A549 (cell line): ENCODE measurements around the gene ATAD3A. TPM values are rescaled to one million over a fixed set of nuclear protein-coding genes. Genes with fewer than 3 reads are reported as not detected.
"Not testable (repeated sequence)": the region's sequence is repeated elsewhere in the genome, so short reads cannot be mapped to it uniquely, and the experiment has no call there.

Experiments used
- ATAC-seq, 2 experiments: fragments of 200-7000 bp in 1 of 2; fragments of >200 bp in 1 of 2; cut with Nextera tagmentation in 1 of 2; cut with Tn5 transposase in 1 of 2; 3 replicates each; pipeline versions ENCODE4 v1.8.0 to v1.9.1; 2018 to 2020; ENCODE audit warnings: mild to moderate bottlenecking in 1 of 2, moderate library complexity in 1 of 2
- CTCF ChIA-PET: fragments of 300-600 bp; sonication (Branson Sonifier 250); formaldehyde crosslinking; extraction: SDS; loops from one replicate; lab custom pipeline; 2021; ENCODE audit warnings: antibody characterized with exemption, inconsistent platforms; lab: Yijun Ruan, JAX
- POLR2A ChIA-PET: fragments of 350-600 bp; formaldehyde crosslinking; extraction: SDS; loops from one replicate; lab custom pipeline; 2021; ENCODE audit warnings: antibody characterized with exemption, inconsistent platforms; lab: Yijun Ruan, JAX
- DNase-seq, 2 experiments: peaks; one replicate each; pipeline versions ENCODE4 v3.0.0 to v3.0.0-alpha.2; 2011 to 2016; ENCODE audit warnings: low read depth in 1 of 2, low spot score in 1 of 2
- FAIRE-seq: peaks from 2 replicates; lab custom pipeline; 2011; peaks lifted over from hg19 to GRCh38; lab: Jason Lieb, UNC
- H3K27ac ChIP-seq, 2 experiments: fragments of >200 bp; sonication (Bioruptor Twin); formaldehyde crosslinking; 3 replicates each; pipeline ENCODE4 v1.5.1; 2016 to 2017
- H3K4me1 ChIP-seq: fragments of >200 bp; sonication (Bioruptor Twin); formaldehyde crosslinking; 3 replicates; pipeline ENCODE4 v1.6.1; 2016
- H3K4me2 ChIP-seq: fragments of >200 bp; sonication (Bioruptor Twin); formaldehyde crosslinking; 3 replicates; pipeline ENCODE4 v1.6.1; 2016
- H3K4me3 ChIP-seq: fragments of >200 bp; sonication (Bioruptor Twin); formaldehyde crosslinking; 3 replicates; pipeline ENCODE4 v1.5.1; 2016
- H3K9me3 ChIP-seq: fragments of >200 bp; sonication (Bioruptor Twin); formaldehyde crosslinking; 3 replicates; pipeline ENCODE4 v1.6.1; 2016
- CTCF ChIP-seq: fragments of >200 bp; sonication (Bioruptor Twin); formaldehyde crosslinking; IDR thresholded peaks from 3 replicates; pipeline ENCODE4 v1.5.1; 2016
- MAX ChIP-seq: IDR thresholded peaks from 2 replicates; pipeline ENCODE4 v1.6.1; 2012
- NPAS2 ChIP-seq: fragments of 250-450 bp; sonication (Bioruptor Pico); IDR thresholded peaks from 2 replicates; pipeline ENCODE4 v1.8.0; 2022; ENCODE audit warnings: mild to moderate bottlenecking, moderate library complexity, borderline replicate concordance
- RAD21 ChIP-seq, 2 experiments: fragments of >200 bp in 1 of 2; sonication (Bioruptor Twin) in 1 of 2; formaldehyde crosslinking in 1 of 2; IDR thresholded peaks in 1 of 2; conservative IDR thresholded peaks in 1 of 2; 2 replicates in 1 of 2; 3 replicates in 1 of 2; pipeline ENCODE4 v1.6.1; 2012 to 2018; ENCODE audit warnings: inconsistent platforms in 1 of 2
- USF2 ChIP-seq: fragments of 450-650 bp; IDR thresholded peaks from 2 replicates; pipeline ENCODE4 v1.6.1; 2014; ENCODE audit warnings: antibody characterized with exemption
- ZFP36 ChIP-seq: fragments of 450-650 bp; IDR thresholded peaks from 2 replicates; pipeline ENCODE4 v1.6.1; 2014; ENCODE audit warnings: borderline replicate concordance; ENCODE audit not compliant: partially characterized antibody
- ZSCAN20 ChIP-seq: fragments of 250-450 bp; sonication (Bioruptor Pico); IDR thresholded peaks from 2 replicates; pipeline ENCODE4 v1.8.0; 2022; ENCODE audit warnings: mild to moderate bottlenecking, moderate library complexity
- WGBS: methylation state at CpG from one replicate; pipeline ENCODE4 v1.1.6; 2017; ENCODE audit errors: missing lambda C conversion rate; 5-methylcytosine and 5-hydroxymethylcytosine counted together
- polyA plus RNA-seq, 4 experiments: library from polyadenylated mRNA; depleted of rRNA in 3 of 4; stranded (reverse); fragments of >200 nt; fragmentation: RNase III in 1 of 4; extraction: RNeasy Plus Mini Kit Qiagen cat#74134 plus additional on column Dnase treatment in 1 of 4; gene quantifications; 2 replicates in 3 of 4; 3 replicates in 1 of 4; pipeline ENCODE4 v1.2.3, GENCODE V29; 2011 to 2017

ATAD3A gene
- polyA plus RNA-seq, 2 of the 4 experiments (the other 2 are of a cell fraction), result 10.9 to 27.2 TPM

- no peak for TF ChIP-seq ZSCAN20 (CRISPR knock-in tag)
- no peak for TF ChIP-seq MAX
- TF ChIP-seq ZFP36, result no peak
- TF ChIP-seq CTCF, result no peak
- TF ChIP-seq, all 56 proteins: peak for 0
Observed at GRCh38 chr1:1491601-1492000, 20.4 kb upstream of the ATAD3A start (continued).

- WGBS, result no CpG with 5 or more reads among the region's 22 CpGs
- H3K4me2 ChIP-seq, H3K4me3 ChIP-seq, POLR2A ChIA-PET, H3K9me3 ChIP-seq, FAIRE-seq, H3K4me1 ChIP-seq, CTCF ChIA-PET, ATAC-seq, DNase-seq, H3K27ac ChIP-seq: not testable (repeated sequence)
Observed at GRCh38 chr1:1494311-1494710, 17.7 kb upstream of the ATAD3A start.

DNA sequence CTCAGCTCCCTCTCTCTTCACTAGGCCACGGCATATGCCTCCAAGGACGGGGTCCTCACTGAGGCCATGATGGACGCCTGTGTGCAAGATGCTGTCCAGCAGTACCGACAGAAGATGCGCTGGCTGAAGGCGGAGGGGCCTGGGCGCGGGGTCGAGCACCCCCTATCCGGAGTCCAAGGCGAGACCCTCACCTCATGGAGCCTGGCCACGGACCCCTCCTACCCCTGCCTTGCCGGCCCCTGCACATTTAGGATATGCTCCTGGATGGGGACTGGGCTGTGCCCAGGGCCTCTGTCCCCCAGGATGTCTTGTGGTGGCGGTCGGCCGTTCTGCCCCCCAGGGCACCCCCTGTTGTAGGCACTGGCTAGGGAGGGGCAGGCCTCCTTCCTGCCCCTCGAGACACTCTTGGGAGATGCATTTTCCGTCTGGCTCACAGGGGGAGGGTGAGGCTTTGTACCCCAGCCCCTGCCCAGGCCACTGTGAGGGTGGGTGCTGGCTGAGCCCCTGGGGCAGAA is 16.4 kb upstream of the ATAD3A start:
- no CpG with 5 or more reads among the region's 18 CpGs for WGBS
- H3K4me3 ChIP-seq, DNase-seq, FAIRE-seq, H3K4me2 ChIP-seq, CTCF ChIA-PET, H3K4me1 ChIP-seq, H3K27ac ChIP-seq, POLR2A ChIA-PET, H3K9me3 ChIP-seq: not testable (repeated sequence)
- peak in 1 of 2 experiments; percentile 70; a peak in 1 of 6 replicates for ATAC-seq

GRCh38 chr1:1504777-1505365 is 7.1 kb upstream of the ATAD3A start:
- TF ChIP-seq USF2, result peak; percentile 97
- TF ChIP-seq NPAS2 (CRISPR knock-in tag), result peak; percentile 88
- TF ChIP-seq RAD21 (conservative IDR thresholded peaks at IDR 0.05 in 1 of 2, IDR thresholded peaks at IDR 0.05 in 1 of 2), result peak; percentile 23 to 43; a peak in 4 of 5 replicates
- TF ChIP-seq CTCF, result peak; percentile 43
- peak; percentile 46; the same call in 1 of the 2 replicates for TF ChIP-seq MAX
- DNase-seq (peak; percentile 13 to 75), ATAC-seq (peak; percentile 88 to 89)
- H3K4me3 ChIP-seq, result peak overlapping the region; percentile 26; the same call in 1 of the 3 replicates
- H3K27ac ChIP-seq, result peak overlapping the region; percentile 38 to 61
- peak overlapping the region; percentile 74 for H3K4me2 ChIP-seq
- 12% methylated on average over 13 of the region's 16 CpGs for WGBS
- FAIRE-seq, H3K4me1 ChIP-seq, H3K9me3 ChIP-seq: not testable (repeated sequence)
- POLR2A ChIA-PET, result interaction anchor here (0.7 to 1.6 kb wide), 3 partner anchors 98 to 130 kb away, joined by 4 to 5 read pairs (median 4); partner anchors contain the start of genes AURKAIP1, CCNL2 and MRPL20
- CTCF ChIA-PET, result interaction anchor here (0.6 to 11.5 kb wide), 23 partner anchors 11 to 222 kb away, joined by 3 to 162 read pairs (median 5); partner anchors contain the start of genes CCNL2 and MRPL20
